GM23338 (cell line): ENCODE measurements around the gene CENPL.

Experiments
- CREB1 ChIP-seq: fragments of 250-450 bp; sonication (Bioruptor Pico); IDR thresholded peaks from 2 replicates; pipeline ENCODE4 v1.5.0; 2020; ENCODE audit warnings: low read depth, mild to moderate bottlenecking, moderate library complexity
- CTCF ChIP-seq, 2 experiments: fragments of 200-600 bp in 1 of 2; sonication (generic) in 1 of 2; conservative IDR thresholded peaks; 2 replicates each; pipeline versions ENCODE4 v1.5.1 to v1.6.1; 2016 to 2017; ENCODE audit warnings: antibody characterized with exemption in 2 of 2, low read depth in 2 of 2, mild to moderate bottlenecking in 2 of 2, moderate library complexity in 1 of 2
- ETS1 ChIP-seq: IDR thresholded peaks from 2 replicates; pipeline ENCODE4 v1.6.1; 2016; ENCODE audit warnings: antibody characterized with exemption
- EZH2 ChIP-seq: fragments of 200-600 bp; sonication (generic); IDR thresholded peaks from one replicate; pipeline ENCODE4 v1.8.0; 2017; ENCODE audit warnings: antibody characterized with exemption, mild to moderate bottlenecking, low read depth; ENCODE audit not compliant: unreplicated experiment
- EZH2phosphoT487 ChIP-seq: fragments of 200-600 bp; sonication (generic); IDR thresholded peaks from one replicate; pipeline ENCODE4 v1.8.1; 2018; ENCODE audit warnings: antibody characterized with exemption; ENCODE audit not compliant: unreplicated experiment
- JUNB ChIP-seq: IDR thresholded peaks from one replicate; pipeline ENCODE4 v1.6.1; 2016; ENCODE audit warnings: antibody characterized with exemption; ENCODE audit not compliant: unreplicated experiment
- POLR2AphosphoS5 ChIP-seq: IDR thresholded peaks from 2 replicates; pipeline ENCODE4 v1.6.1; 2016; ENCODE audit warnings: antibody characterized with exemption, low read depth
- REST ChIP-seq: IDR thresholded peaks from one replicate; pipeline ENCODE4 v1.6.1; 2018; ENCODE audit warnings: antibody characterized with exemption; ENCODE audit not compliant: unreplicated experiment
- ZNF114 ChIP-seq: fragments of 250-450 bp; sonication (Bioruptor Pico); IDR thresholded peaks from 2 replicates; pipeline ENCODE4 v1.5.0; 2020; ENCODE audit warnings: mild to moderate bottlenecking, moderate library complexity
- ZNF331 ChIP-seq: fragments of 250-450 bp; sonication (Bioruptor Pico); IDR thresholded peaks from 2 replicates; pipeline ENCODE4 v1.5.0; 2020; ENCODE audit warnings: low read depth, mild to moderate bottlenecking, moderate library complexity

- TF ChIP-seq CTCF (conservative IDR thresholded peaks at IDR 0.05; ENCODE audit: low read depth in 2 of 2), result no peak
- no peak for TF ChIP-seq REST
- TF ChIP-seq EZH2, result no peak
- TF ChIP-seq EZH2phosphoT487, result no peak
- no peak for TF ChIP-seq ZNF114 (CRISPR knock-in tag)
- TF ChIP-seq CREB1, result no peak
- no peak for TF ChIP-seq POLR2AphosphoS5
- TF ChIP-seq ZNF331, result no peak
- TF ChIP-seq ETS1, result no peak
- TF ChIP-seq JUNB, result no peak
Measured at GRCh38 chr1:173789841-173790240, 34.8 kb downstream of the CENPL start.
